HG03045 (cell line): ENCODE data around the gene SPATA16.
"Not testable (repeated sequence)": the region's sequence is repeated elsewhere in the genome, so short reads cannot be mapped to it uniquely, and the experiment has no call there.

Experiments used
- ATAC-seq: cut with Tn5 transposase; IDR thresholded peaks from one replicate; pipeline ENCODE4 v1.9.1; 2021; ENCODE audit warnings: mild to moderate bottlenecking, moderate library complexity; ENCODE audit not compliant: unreplicated experiment

Gene SPATA16

GRCh38 chr3:172885704-172886103 is 255.3 kb downstream of the SPATA16 start:
- ATAC-seq, result no peak

- no peak for ATAC-seq
These were observed 258.5 kb downstream of the SPATA16 start for GRCh38 chr3:172882563-172882962.

- not testable (repeated sequence) for ATAC-seq
These were observed 261.7 kb downstream of the SPATA16 start for GRCh38 chr3:172879381-172879780.

GRCh38 chr3:172877011-172877410 is 264.0 kb downstream of the SPATA16 start:
- ATAC-seq, result no peak

- no peak for ATAC-seq
These were observed 264.7 kb downstream of the SPATA16 start for GRCh38 chr3:172876297-172876696.

- ATAC-seq, result no peak
These were observed 266.0 kb downstream of the SPATA16 start for GRCh38 chr3:172875039-172875438.

GRCh38 chr3:172869784-172870518 is 271.1 kb downstream of the SPATA16 start:
- ATAC-seq, result no peak

- ATAC-seq, result no peak
These were observed 271.7 kb downstream of the SPATA16 start for GRCh38 chr3:172869368-172869771.

GRCh38 chr3:172868582-172869200 is 272.3 kb downstream of the SPATA16 start:
- ATAC-seq, result no peak

GRCh38 chr3:172866726-172867350 is 274.2 kb downstream of the SPATA16 start:
- ATAC-seq, result not testable (repeated sequence)

GRCh38 chr3:172859041-172859440 is 282.0 kb downstream of the SPATA16 start:
- no peak for ATAC-seq

- ATAC-seq, result no peak
These were observed 284.0 kb downstream of the SPATA16 start for GRCh38 chr3:172856795-172857742.

GRCh38 chr3:172855037-172855436 is 286.0 kb downstream of the SPATA16 start:
- no peak for ATAC-seq

- no peak for ATAC-seq
These were observed 286.9 kb downstream of the SPATA16 start for GRCh38 chr3:172853921-172854666.

GRCh38 chr3:172853005-172853404 is 288.0 kb downstream of the SPATA16 start:
- ATAC-seq, result no peak

GRCh38 chr3:172848910-172849309 is 292.1 kb downstream of the SPATA16 start:
- no peak for ATAC-seq

- no peak for ATAC-seq
These were observed 293.7 kb downstream of the SPATA16 start for GRCh38 chr3:172847292-172847691.

GRCh38 chr3:172846706-172847105 is 294.3 kb downstream of the SPATA16 start:
- no peak for ATAC-seq

- no peak for ATAC-seq
These were observed 294.9 kb downstream of the SPATA16 start for GRCh38 chr3:172846103-172846561.

- no peak for ATAC-seq
These were observed 296.6 kb downstream of the SPATA16 start for GRCh38 chr3:172844428-172844827.
